ENCODE data around the gene FAAH.
A peak's percentile ranks its signal among the peaks of the same experiment; 100 is the strongest.

The FAAH gene

GRCh38 chr1:46446646-46447498 is 52.8 kb downstream of the FAAH start:
- Histone ChIP-seq H3K9ac (ENCODE audit: low read depth in 1 of 2, low read length in 2 of 2) (no peak overlapping the region), H3K27me3 (ENCODE audit: control insufficient read depth in 2 of 2, insufficient read depth in 2 of 2, low read length in 2 of 2) (peaks cover 20 to 31% of the 10 kb centered on the region in 2 donors), H3K36me3 (ENCODE audit: control insufficient read depth in 2 of 2, insufficient read depth in 2 of 2, low read length in 2 of 2) (no peaks in the 10 kb centered on the region), H3K27ac (ENCODE audit: low read depth in 2 of 2, low read length in 2 of 2) (no peak overlapping the region), H3K4me1 (ENCODE audit: control insufficient read depth in 2 of 2, insufficient read depth in 2 of 2, low read length in 2 of 2) (peaks cover 7 to 8% of the 10 kb centered on the region in 2 donors), H3K9me3 (ENCODE audit: control insufficient read depth in 2 of 2, low read length in 2 of 2) (no peaks in the 10 kb centered on the region), H3K4me3 (ENCODE audit: low read length in 2 of 2) (no peak overlapping the region)

- Histone ChIP-seq H3K4me1 (ENCODE audit: control insufficient read depth in 2 of 2, insufficient read depth in 2 of 2, low read length in 2 of 2) (peaks cover 5% of the 10 kb centered on the region in 2 donors), H3K27me3 (ENCODE audit: control insufficient read depth in 2 of 2, insufficient read depth in 2 of 2, low read length in 2 of 2) (peaks cover 20 to 31% of the 10 kb centered on the region in 2 donors), H3K27ac (ENCODE audit: low read depth in 2 of 2, low read length in 2 of 2) (no peak overlapping the region), H3K9ac (ENCODE audit: low read depth in 1 of 2, low read length in 2 of 2) (no peak overlapping the region), H3K4me3 (ENCODE audit: low read length in 2 of 2) (no peak overlapping the region), H3K36me3 (ENCODE audit: control insufficient read depth in 2 of 2, insufficient read depth in 2 of 2, low read length in 2 of 2) (no peaks in the 10 kb centered on the region), H3K9me3 (ENCODE audit: control insufficient read depth in 2 of 2, low read length in 2 of 2) (no peaks in the 10 kb centered on the region)
Observed at GRCh38 chr1:46447499-46448108, 53.5 kb downstream of the FAAH start.

- Histone ChIP-seq H3K4me1 (ENCODE audit: control insufficient read depth in 2 of 2, insufficient read depth in 2 of 2, low read length in 2 of 2) (peaks cover 0 to 5% of the 10 kb centered on the region in 2 donors), H3K27ac (ENCODE audit: low read depth in 2 of 2, low read length in 2 of 2) (no peak overlapping the region), H3K9ac (ENCODE audit: low read depth in 1 of 2, low read length in 2 of 2) (no peak overlapping the region), H3K27me3 (ENCODE audit: control insufficient read depth in 2 of 2, insufficient read depth in 2 of 2, low read length in 2 of 2) (peaks cover 20 to 29% of the 10 kb centered on the region in 2 donors), H3K36me3 (ENCODE audit: control insufficient read depth in 2 of 2, insufficient read depth in 2 of 2, low read length in 2 of 2) (no peaks in the 10 kb centered on the region), H3K9me3 (ENCODE audit: control insufficient read depth in 2 of 2, low read length in 2 of 2) (no peaks in the 10 kb centered on the region), H3K4me3 (ENCODE audit: low read length in 2 of 2) (peak overlapping the region; percentile 6 to 28)
Observed at GRCh38 chr1:46448109-46448911, 54.2 kb downstream of the FAAH start.

GRCh38 chr1:46449223-46450159 is 55.4 kb downstream of the FAAH start:
- H3K4me1 ChIP-seq (ENCODE audit: control insufficient read depth in 2 of 2, insufficient read depth in 2 of 2, low read length in 2 of 2), result peaks cover 0 to 5% of the 10 kb centered on the region in 2 donors
- no peaks in the 10 kb centered on the region for H3K36me3 ChIP-seq (ENCODE audit: control insufficient read depth in 2 of 2, insufficient read depth in 2 of 2, low read length in 2 of 2)
- peaks cover 20 to 33% of the 10 kb centered on the region in 2 donors for H3K27me3 ChIP-seq (ENCODE audit: control insufficient read depth in 2 of 2, insufficient read depth in 2 of 2, low read length in 2 of 2)
- no peak overlapping the region for H3K27ac ChIP-seq (ENCODE audit: low read depth in 2 of 2, low read length in 2 of 2)
- no peak overlapping the region for H3K4me3 ChIP-seq (ENCODE audit: low read length in 2 of 2)
- no peak overlapping the region for H3K9ac ChIP-seq (ENCODE audit: low read depth in 1 of 2, low read length in 2 of 2)
- no peaks in the 10 kb centered on the region for H3K9me3 ChIP-seq (ENCODE audit: control insufficient read depth in 2 of 2, low read length in 2 of 2)

GRCh38 chr1:46450160-46450517 is 56.0 kb downstream of the FAAH start:
- no peak overlapping the region for H3K9ac ChIP-seq (ENCODE audit: low read depth in 1 of 2, low read length in 2 of 2)
- no peaks in the 10 kb centered on the region for H3K36me3 ChIP-seq (ENCODE audit: control insufficient read depth in 2 of 2, insufficient read depth in 2 of 2, low read length in 2 of 2)
- no peaks in the 10 kb centered on the region for H3K9me3 ChIP-seq (ENCODE audit: control insufficient read depth in 2 of 2, low read length in 2 of 2)
- H3K27ac ChIP-seq (ENCODE audit: low read depth in 2 of 2, low read length in 2 of 2), result no peak overlapping the region
- no peak overlapping the region for H3K4me3 ChIP-seq (ENCODE audit: low read length in 2 of 2)
- peaks cover 23 to 39% of the 10 kb centered on the region in 2 donors for H3K27me3 ChIP-seq (ENCODE audit: control insufficient read depth in 2 of 2, insufficient read depth in 2 of 2, low read length in 2 of 2)
- peaks cover 0 to 5% of the 10 kb centered on the region in 2 donors for H3K4me1 ChIP-seq (ENCODE audit: control insufficient read depth in 2 of 2, insufficient read depth in 2 of 2, low read length in 2 of 2)

GRCh38 chr1:46451948-46452930 is 58.1 kb downstream of the FAAH start:
- Histone ChIP-seq H3K27me3 (ENCODE audit: control insufficient read depth in 2 of 2, insufficient read depth in 2 of 2, low read length in 2 of 2) (peaks cover 19 to 28% of the 10 kb centered on the region in 2 donors), H3K4me3 (ENCODE audit: low read length in 2 of 2) (no peak overlapping the region), H3K9ac (ENCODE audit: low read depth in 1 of 2, low read length in 2 of 2) (no peak overlapping the region), H3K4me1 (ENCODE audit: control insufficient read depth in 2 of 2, insufficient read depth in 2 of 2, low read length in 2 of 2) (peaks cover 0 to 5% of the 10 kb centered on the region in 2 donors), H3K36me3 (ENCODE audit: control insufficient read depth in 2 of 2, insufficient read depth in 2 of 2, low read length in 2 of 2) (no peaks in the 10 kb centered on the region), H3K9me3 (ENCODE audit: control insufficient read depth in 2 of 2, low read length in 2 of 2) (no peaks in the 10 kb centered on the region), H3K27ac (ENCODE audit: low read depth in 2 of 2, low read length in 2 of 2) (no peak overlapping the region)

GRCh38 chr1:46452931-46453325 is 58.8 kb downstream of the FAAH start:
- no peak overlapping the region for H3K9ac ChIP-seq (ENCODE audit: low read depth in 1 of 2, low read length in 2 of 2)
- peaks cover 12 to 21% of the 10 kb centered on the region in 2 donors for H3K27me3 ChIP-seq (ENCODE audit: control insufficient read depth in 2 of 2, insufficient read depth in 2 of 2, low read length in 2 of 2)
- no peaks in the 10 kb centered on the region for H3K36me3 ChIP-seq (ENCODE audit: control insufficient read depth in 2 of 2, insufficient read depth in 2 of 2, low read length in 2 of 2)
- no peak overlapping the region for H3K27ac ChIP-seq (ENCODE audit: low read depth in 2 of 2, low read length in 2 of 2)
- H3K9me3 ChIP-seq (ENCODE audit: control insufficient read depth in 2 of 2, low read length in 2 of 2), result no peaks in the 10 kb centered on the region
- H3K4me3 ChIP-seq (ENCODE audit: low read length in 2 of 2), result no peak overlapping the region
- peaks cover 0 to 5% of the 10 kb centered on the region in 2 donors for H3K4me1 ChIP-seq (ENCODE audit: control insufficient read depth in 2 of 2, insufficient read depth in 2 of 2, low read length in 2 of 2)

- H3K27ac ChIP-seq (ENCODE audit: low read depth in 2 of 2, low read length in 2 of 2), result no peak overlapping the region
- no peaks in the 10 kb centered on the region for H3K9me3 ChIP-seq (ENCODE audit: control insufficient read depth in 2 of 2, low read length in 2 of 2)
- H3K9ac ChIP-seq (ENCODE audit: low read depth in 1 of 2, low read length in 2 of 2), result no peak overlapping the region
- H3K4me3 ChIP-seq (ENCODE audit: low read length in 2 of 2), result no peak overlapping the region
- H3K36me3 ChIP-seq (ENCODE audit: control insufficient read depth in 2 of 2, insufficient read depth in 2 of 2, low read length in 2 of 2), result no peaks in the 10 kb centered on the region
- peaks cover 0 to 5% of the 10 kb centered on the region in 2 donors for H3K4me1 ChIP-seq (ENCODE audit: control insufficient read depth in 2 of 2, insufficient read depth in 2 of 2, low read length in 2 of 2)
- peaks cover 11 to 24% of the 10 kb centered on the region in 2 donors for H3K27me3 ChIP-seq (ENCODE audit: control insufficient read depth in 2 of 2, insufficient read depth in 2 of 2, low read length in 2 of 2)
Observed at GRCh38 chr1:46453449-46453848, 59.3 kb downstream of the FAAH start.

Measured in mucosa of rectum (tissue), 2 donors.